ENCODE measurements around the gene PEX10.

PEX10 gene

GRCh38 chr1:2407166-2407990, 5.0 kb downstream of the PEX10 start:
- no peak for DNase-seq (ENCODE audit: low read depth)
- TF ChIP-seq, protein P1, sequence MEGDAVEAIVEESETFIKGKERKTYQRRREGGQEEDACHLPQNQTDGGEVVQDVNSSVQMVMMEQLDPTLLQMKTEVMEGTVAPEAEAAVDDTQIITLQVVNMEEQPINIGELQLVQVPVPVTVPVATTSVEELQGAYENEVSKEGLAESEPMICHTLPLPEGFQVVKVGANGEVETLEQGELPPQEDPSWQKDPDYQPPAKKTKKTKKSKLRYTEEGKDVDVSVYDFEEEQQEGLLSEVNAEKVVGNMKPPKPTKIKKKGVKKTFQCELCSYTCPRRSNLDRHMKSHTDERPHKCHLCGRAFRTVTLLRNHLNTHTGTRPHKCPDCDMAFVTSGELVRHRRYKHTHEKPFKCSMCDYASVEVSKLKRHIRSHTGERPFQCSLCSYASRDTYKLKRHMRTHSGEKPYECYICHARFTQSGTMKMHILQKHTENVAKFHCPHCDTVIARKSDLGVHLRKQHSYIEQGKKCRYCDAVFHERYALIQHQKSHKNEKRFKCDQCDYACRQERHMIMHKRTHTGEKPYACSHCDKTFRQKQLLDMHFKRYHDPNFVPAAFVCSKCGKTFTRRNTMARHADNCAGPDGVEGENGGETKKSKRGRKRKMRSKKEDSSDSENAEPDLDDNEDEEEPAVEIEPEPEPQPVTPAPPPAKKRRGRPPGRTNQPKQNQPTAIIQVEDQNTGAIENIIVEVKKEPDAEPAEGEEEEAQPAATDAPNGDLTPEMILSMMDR (IDR thresholded peaks at IDR 0.05; ENCODE audit: control insufficient read depth, extremely low read depth, insufficient read depth) = no peak
- H3K4me3 ChIP-seq (ENCODE audit: low read depth, low read length) = no peak overlapping the region

DNA sequence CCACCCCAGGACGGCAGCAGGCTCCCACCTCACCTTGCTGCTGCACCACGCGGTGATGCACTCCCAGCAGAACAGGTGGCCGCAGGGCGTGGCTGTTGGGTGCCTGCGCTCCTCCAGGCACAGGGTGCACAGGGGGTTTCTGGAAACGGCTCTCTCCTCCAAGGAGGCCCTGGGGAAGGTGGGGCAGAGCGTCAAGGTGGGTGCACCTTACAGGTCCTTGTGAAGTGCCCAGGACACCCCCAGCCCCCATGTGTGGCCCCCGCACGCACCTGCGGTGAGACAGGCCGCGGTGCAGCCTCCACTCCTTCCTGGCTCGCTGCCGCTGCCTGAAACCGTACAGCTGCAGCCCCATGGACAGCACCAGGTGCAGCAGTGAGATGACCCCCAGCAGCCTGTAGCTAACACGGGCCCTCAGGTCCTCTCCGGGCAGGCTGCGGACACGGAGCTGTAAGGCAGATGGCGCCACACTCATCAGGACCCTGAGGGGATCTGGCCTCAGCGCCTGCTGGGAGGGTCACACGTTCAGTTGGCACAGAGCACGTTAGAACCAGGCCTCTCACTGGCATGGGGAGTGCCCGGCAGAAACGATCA, 5.8 kb downstream of the PEX10 start:
- DNase-seq (ENCODE audit: low read depth) = no peak
- TF ChIP-seq, protein P1 (IDR thresholded peaks at IDR 0.05; ENCODE audit: control insufficient read depth, extremely low read depth, insufficient read depth) = 0 out of 2 replicates have a peak, but pooled peaks have one; percentile 8
- H3K4me3 ChIP-seq (ENCODE audit: low read depth, low read length) = no peak overlapping the region

DNA sequence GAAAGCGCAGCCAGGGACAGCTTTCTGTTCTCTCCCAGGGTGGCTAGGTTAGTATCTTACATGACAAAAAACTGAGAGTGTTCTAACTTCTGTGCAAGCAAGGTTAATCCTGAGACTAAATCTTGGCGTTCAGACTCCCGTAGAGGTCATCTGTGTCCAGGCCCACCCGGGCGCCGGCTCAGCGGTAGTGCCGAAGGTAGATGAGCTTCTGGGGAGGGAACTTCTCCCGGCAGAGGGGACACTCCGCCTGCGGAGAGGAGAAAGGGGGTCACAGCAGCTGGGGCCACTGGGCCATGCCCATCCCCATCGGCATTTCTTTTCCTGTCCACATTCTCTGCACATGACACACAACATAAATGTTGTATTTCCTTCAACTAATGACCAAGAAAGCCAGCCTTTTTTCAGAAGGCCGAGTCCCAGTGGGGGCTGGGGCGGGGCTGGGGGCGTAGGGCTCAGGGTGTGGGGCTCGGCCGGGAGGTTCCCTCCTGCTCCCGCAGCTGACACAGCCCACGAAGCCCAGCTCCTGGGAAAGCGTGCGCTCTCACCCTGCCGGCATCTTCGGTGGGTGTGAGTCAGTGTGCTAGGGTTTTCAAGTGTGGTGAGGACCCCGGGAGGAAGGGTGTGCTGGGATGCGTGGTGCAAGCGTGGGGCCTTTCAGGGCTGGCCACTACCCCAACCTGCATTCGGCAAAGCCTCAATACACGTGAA, 6.6 kb downstream of the PEX10 start:
- TF ChIP-seq, protein P1 (IDR thresholded peaks at IDR 0.05; ENCODE audit: control insufficient read depth, extremely low read depth, insufficient read depth) = no peak
- no peak overlapping the region for H3K4me3 ChIP-seq (ENCODE audit: low read depth, low read length)
- no peak for DNase-seq (ENCODE audit: low read depth)

DNA sequence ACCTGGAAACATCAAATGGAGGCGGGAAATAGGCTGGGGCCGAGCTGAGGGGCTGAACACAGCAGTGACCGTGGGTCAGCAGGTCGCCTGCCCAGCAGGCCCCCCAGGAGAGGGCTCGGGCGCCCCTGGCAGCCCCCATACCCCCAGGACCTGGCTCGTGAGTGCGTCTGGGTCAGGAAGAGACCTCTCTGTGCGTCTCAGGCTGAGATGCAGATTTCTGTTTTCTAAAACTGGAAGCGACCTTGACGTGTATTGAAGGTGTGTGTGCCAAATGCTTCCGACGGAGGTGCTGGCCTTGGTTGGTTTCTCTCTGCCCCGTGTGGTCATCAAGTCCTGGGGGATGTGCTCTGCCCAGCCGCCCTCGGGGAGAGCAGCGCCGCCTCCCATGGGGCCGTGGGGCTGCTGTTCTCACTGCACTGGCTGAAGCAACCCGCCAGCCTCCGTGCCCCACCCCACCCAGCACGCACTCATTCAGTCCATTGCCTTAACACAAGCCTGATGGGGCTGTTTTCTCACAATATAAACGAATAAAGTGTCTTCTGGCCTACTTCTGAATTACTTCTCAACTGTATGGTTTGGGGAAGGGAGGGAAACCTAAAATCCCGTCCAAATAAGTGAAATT, 7.4 kb downstream of the PEX10 start:
- no peak overlapping the region for H3K4me3 ChIP-seq (ENCODE audit: low read depth, low read length)
- no peak for DNase-seq (ENCODE audit: low read depth)
- TF ChIP-seq, protein P1 (IDR thresholded peaks at IDR 0.05; ENCODE audit: control insufficient read depth, extremely low read depth, insufficient read depth) = no peak

DNA sequence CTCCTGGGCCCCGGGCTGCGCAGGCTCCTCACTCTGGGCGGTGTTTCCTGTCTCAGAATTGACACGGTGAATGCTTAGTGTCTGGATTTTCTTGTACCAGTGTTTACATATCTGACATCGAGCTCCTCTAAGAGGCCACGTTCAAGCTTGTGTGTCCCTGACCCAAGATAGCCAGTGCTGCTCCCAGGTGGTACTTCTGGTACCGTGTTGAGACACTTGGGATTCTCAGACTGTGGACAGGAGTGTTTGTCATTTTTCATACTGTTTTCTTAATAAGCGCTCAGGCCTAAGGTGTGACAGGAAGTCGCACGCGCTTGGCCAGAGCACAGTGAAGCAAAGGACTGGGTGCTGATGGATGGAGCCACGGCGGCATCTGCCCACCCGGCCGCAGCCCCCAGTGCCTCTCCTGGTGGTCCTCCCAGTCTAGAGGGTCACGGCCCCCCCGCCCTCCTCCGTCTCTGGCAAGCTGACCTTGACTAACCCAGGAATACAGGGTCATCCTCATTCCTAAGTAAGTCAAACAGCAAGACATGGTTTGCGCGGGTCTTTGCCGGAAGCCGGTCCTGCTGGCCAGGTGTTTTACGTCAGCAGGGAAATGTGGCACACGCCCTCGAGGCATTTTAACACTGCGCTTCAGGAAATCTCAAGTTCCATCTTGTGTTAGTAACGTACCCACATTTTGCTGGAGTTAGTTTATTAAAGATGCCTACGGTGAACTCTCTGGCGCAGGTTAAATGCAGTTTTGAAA, 8.0 kb downstream of the PEX10 start:
- TF ChIP-seq, protein P1 (IDR thresholded peaks at IDR 0.05; ENCODE audit: control insufficient read depth, extremely low read depth, insufficient read depth) = no peak
- no peak for DNase-seq (ENCODE audit: low read depth)
- H3K4me3 ChIP-seq (ENCODE audit: low read depth, low read length) = no peak overlapping the region

DNA sequence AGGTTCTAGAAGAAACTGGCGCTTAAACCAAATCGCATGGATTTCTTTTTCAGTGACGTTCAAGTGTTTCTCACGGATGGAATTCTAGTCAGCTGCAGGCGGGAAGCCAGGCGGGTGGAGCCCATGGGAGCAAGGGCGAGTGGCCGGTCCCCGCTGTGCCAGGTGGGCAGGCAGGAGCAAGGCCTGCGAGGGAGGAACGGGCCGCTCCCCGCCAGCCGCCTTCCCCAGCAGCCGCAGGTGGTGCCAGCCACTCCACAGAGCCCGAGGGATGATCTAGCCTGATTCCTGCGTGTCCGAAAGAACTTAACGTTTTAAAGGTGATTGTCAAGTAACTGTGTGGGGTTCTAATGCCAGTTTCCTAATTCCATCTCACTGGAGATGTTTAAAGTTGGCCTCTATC, 9.1 kb downstream of the PEX10 start:
- H3K4me3 ChIP-seq (ENCODE audit: low read depth, low read length) = no peak overlapping the region
- TF ChIP-seq, protein P1 (IDR thresholded peaks at IDR 0.05; ENCODE audit: control insufficient read depth, extremely low read depth, insufficient read depth) = no peak
- no peak for DNase-seq (ENCODE audit: low read depth)
